Chondrocyte (in vitro differentiated cells): ENCODE measurements around the gene STXBP5. TPM values are rescaled to one million over a fixed set of nuclear protein-coding genes. Genes with fewer than 3 reads are reported as not detected.

Experiments
- DNase-seq: peaks from one replicate; pipeline ENCODE4 v3.0.0; 2021; ENCODE audit warnings: mixed read lengths, low spot score
- H3K27ac Mint-ChIP-seq: one replicate; pipeline ENCODE4 v1.8.0; 2021; ENCODE audit warnings: mild to moderate bottlenecking, moderate library complexity, mixed read lengths; ENCODE audit not compliant: unreplicated experiment
- H3K27me3 Mint-ChIP-seq: 2 replicates; pipeline ENCODE4 v1.8.0; 2021; ENCODE audit warnings: low read depth, mixed read lengths
- H3K36me3 Mint-ChIP-seq: 2 replicates; pipeline ENCODE4 v1.8.0; 2021; ENCODE audit warnings: low read depth, mixed read lengths
- H3K4me1 Mint-ChIP-seq: 2 replicates; pipeline ENCODE4 v1.8.0; 2021; ENCODE audit warnings: low read depth, mild to moderate bottlenecking, mixed read lengths
- H3K4me3 Mint-ChIP-seq: one replicate; pipeline ENCODE4 v1.8.0; 2021; ENCODE audit warnings: mild to moderate bottlenecking, moderate library complexity, mixed read lengths; ENCODE audit not compliant: unreplicated experiment
- H3K9me3 Mint-ChIP-seq: 2 replicates; pipeline ENCODE4 v1.8.0; 2021; ENCODE audit warnings: low read depth, mixed read lengths
- total RNA-seq: library from RNA; stranded (reverse); gene quantifications from 3 replicates; pipeline ENCODE4 v1.2.1, GENCODE V29; 2021
- TF ChIP-seq, protein P1 (sequence below): fragments of 200-600 bp; sonication (generic); IDR thresholded peaks from 2 replicates; pipeline ENCODE4 v1.5.0; 2021; ENCODE audit warnings: antibody characterized with exemption, mild to moderate bottlenecking, moderate library complexity

Gene STXBP5
- total RNA-seq, 1 donor from 2014 or later = 30.8 TPM

DNA sequence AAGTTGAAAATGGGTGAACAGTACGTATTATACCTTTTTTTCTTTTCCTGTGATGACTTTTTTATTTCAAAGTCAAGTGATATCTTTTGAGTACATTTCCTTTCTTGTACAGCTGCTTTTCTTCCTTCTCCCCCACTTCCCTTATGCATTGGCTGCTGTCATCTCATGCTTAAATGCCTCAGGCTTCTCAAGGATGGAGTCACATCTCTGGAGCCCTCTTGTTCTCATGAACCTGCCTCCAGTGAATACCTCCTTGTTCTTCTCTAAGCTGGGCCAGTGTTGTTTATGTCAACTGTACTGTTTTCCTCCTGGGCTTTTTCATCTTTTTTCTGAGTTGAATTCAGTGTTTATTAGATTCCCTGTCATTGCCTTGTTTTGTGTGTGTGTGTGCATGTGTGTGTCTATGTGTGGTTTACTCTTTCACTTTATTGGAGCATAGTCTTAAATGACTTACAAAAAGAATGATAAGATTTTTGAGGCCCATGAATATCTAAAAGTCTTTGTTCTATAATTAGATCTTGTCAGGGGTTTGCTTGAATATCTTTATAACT, 23.6 kb downstream of the STXBP5 start:
- H3K4me1 Mint-ChIP-seq = peaks cover 27% of the 10 kb centered on the region

DNA sequence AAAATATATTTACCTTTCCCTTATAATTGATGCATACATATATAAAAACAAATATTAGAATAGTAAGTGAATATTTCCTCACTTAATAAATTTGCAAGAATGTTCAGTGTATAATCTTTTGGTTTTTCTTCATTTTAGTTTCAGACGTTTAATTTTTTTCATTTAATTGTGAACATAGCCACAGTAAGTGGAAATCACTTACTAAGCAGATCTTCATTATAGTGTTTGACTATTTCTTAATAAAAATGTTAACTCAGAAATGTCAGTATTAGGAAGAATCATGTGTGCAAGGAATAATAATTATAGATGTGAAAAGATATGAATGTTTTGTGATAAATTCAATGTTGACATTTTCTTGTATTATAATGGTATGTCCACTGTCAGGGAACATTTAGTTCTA, 27.4 kb downstream of the STXBP5 start:
- TF ChIP-seq, protein P1, sequence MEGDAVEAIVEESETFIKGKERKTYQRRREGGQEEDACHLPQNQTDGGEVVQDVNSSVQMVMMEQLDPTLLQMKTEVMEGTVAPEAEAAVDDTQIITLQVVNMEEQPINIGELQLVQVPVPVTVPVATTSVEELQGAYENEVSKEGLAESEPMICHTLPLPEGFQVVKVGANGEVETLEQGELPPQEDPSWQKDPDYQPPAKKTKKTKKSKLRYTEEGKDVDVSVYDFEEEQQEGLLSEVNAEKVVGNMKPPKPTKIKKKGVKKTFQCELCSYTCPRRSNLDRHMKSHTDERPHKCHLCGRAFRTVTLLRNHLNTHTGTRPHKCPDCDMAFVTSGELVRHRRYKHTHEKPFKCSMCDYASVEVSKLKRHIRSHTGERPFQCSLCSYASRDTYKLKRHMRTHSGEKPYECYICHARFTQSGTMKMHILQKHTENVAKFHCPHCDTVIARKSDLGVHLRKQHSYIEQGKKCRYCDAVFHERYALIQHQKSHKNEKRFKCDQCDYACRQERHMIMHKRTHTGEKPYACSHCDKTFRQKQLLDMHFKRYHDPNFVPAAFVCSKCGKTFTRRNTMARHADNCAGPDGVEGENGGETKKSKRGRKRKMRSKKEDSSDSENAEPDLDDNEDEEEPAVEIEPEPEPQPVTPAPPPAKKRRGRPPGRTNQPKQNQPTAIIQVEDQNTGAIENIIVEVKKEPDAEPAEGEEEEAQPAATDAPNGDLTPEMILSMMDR = no peak
- Mint-ChIP-seq H3K4me3 (no peak overlapping the region), H3K27me3 (no peaks in the 10 kb centered on the region), H3K36me3 (no peaks in the 10 kb centered on the region), H3K4me1 (peaks cover 22% of the 10 kb centered on the region), H3K9me3 (no peaks in the 10 kb centered on the region), H3K27ac (no peak overlapping the region)
- DNase-seq = no peak

More for the DNA sequence above, 23.6 kb downstream of the STXBP5 start:
- TF ChIP-seq, protein P1 = no peak
- Mint-ChIP-seq H3K36me3 (no peaks in the 10 kb centered on the region), H3K4me3 (no peak overlapping the region), H3K9me3 (no peaks in the 10 kb centered on the region), H3K27me3 (no peaks in the 10 kb centered on the region), H3K27ac (peak overlapping the region; percentile 18)
- no peak for DNase-seq

DNA sequence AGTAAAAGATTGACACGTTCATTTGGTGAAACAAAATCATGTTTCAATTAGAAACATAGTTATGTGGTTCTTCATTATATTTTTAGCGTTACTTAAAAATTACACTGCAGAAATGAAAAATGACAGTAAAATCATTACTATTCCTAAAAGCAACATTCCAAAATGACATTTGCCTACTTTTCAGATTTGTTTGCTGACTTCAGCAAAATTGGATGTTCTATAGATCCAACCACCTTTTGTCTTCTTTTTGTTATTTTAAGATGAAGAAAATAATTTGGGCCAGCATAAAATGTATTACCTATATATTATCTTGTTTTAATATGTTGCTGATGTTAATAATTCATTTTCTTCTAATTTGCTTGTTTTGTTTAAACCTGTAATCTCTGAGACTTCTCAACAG, 30.5 kb downstream of the STXBP5 start:
- H3K4me3 Mint-ChIP-seq = no peak overlapping the region
- H3K27ac Mint-ChIP-seq = no peak overlapping the region

DNA sequence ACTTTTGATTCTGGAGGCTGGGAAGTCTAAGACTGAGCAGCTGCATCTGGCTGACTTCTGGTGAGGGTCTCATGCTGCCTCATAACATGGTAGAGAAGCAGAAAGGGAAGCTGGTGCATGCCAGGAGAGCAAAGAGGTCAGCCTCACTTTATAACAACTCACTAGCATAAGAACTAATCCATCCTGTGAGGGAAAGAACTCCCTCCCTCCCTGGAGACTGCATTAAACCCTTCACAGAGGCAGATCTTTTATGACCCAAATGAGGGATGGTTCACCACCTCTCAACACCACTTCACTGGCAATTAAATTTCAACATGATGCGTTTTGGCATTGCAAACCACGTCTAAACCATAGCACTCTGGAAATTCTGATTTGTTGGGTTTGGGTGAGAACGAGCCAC, 33.9 kb downstream of the STXBP5 start:
- Mint-ChIP-seq H3K27me3 (no peaks in the 10 kb centered on the region), H3K27ac (no peak overlapping the region), H3K4me3 (no peak overlapping the region), H3K9me3 (no peaks in the 10 kb centered on the region), H3K4me1 (no peaks in the 10 kb centered on the region), H3K36me3 (peaks cover 15% of the 10 kb centered on the region)
- TF ChIP-seq, protein P1 = no peak
- no peak for DNase-seq

More for the DNA sequence above, 30.5 kb downstream of the STXBP5 start:
- no peaks in the 10 kb centered on the region for H3K9me3 Mint-ChIP-seq
- H3K27me3 Mint-ChIP-seq = no peaks in the 10 kb centered on the region
- H3K4me1 Mint-ChIP-seq = peaks cover 6% of the 10 kb centered on the region
- DNase-seq = no peak
- peaks cover 10% of the 10 kb centered on the region for H3K36me3 Mint-ChIP-seq
- TF ChIP-seq, protein P1 = no peak

DNA sequence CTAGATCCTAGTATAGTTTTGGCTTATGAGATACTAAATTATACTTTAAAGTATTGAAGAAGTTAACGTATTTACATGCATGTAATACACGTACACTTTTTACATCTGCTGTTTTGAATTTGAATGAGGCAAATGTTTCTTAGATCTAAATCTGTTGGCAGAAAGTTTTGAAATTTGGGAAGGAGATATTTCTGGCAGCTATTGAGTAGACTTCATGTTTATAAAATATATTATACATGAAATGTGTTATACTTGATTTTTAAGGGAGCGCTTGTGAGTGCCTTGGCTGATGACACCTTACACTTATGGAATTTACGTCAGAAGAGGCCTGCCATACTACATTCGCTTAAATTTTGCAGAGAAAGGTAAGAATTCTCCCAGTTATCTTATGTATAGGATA, 34.7 kb downstream of the STXBP5 start:
- DNase-seq = no peak
- no peak overlapping the region for H3K27ac Mint-ChIP-seq

More for the DNA sequence above, 34.7 kb downstream of the STXBP5 start:
- TF ChIP-seq, protein P1 = no peak
- Mint-ChIP-seq H3K4me1 (no peaks in the 10 kb centered on the region), H3K27me3 (no peaks in the 10 kb centered on the region), H3K9me3 (no peaks in the 10 kb centered on the region), H3K4me3 (no peak overlapping the region), H3K36me3 (peaks cover 15% of the 10 kb centered on the region)
